ENCODE results near the gene PSMD3. TPM values are rescaled to one million over a fixed set of nuclear protein-coding genes. Genes with fewer than 3 reads are reported as not detected.
A peak's percentile ranks its signal among the peaks of the same experiment; 100 is the strongest.

The PSMD3 gene
- total RNA-seq, 1 donor from 2014 or later = 138 TPM

DNA sequence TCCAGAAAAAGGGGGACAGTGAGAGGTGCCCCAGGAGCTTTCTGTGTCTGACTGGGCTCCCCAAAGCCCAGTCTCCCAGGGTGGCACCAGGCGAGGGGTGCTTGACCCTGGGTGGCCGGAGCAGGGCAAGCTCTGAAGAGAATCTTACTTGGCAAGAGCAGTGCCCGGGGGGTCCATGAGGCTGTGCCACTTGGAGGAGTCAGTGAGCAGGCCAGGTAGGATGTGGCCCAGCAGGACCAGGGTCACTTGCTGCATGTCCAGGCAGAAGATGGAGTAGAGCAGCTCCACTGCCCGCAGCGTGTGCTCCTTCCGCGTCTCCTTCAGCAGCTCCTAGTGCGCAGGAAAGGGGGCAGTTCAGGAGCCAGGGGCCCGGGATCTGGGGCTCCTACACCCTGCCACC, 41.9 kb downstream of the PSMD3 start:
- no peak for DNase-seq (ENCODE audit: low read depth, low spot score)

- DNase-seq (ENCODE audit: low read depth, low spot score) = no peak
Measured at GRCh38 chr17:40022961-40023541, 42.4 kb downstream of the PSMD3 start.

GRCh38 chr17:40023590-40024292, 43.1 kb downstream of the PSMD3 start:
- peak; percentile 71 for DNase-seq (ENCODE audit: low read depth, low spot score)

GRCh38 chr17:40024901-40025300, 44.3 kb downstream of the PSMD3 start:
- no peak for DNase-seq (ENCODE audit: low read depth, low spot score)

DNA sequence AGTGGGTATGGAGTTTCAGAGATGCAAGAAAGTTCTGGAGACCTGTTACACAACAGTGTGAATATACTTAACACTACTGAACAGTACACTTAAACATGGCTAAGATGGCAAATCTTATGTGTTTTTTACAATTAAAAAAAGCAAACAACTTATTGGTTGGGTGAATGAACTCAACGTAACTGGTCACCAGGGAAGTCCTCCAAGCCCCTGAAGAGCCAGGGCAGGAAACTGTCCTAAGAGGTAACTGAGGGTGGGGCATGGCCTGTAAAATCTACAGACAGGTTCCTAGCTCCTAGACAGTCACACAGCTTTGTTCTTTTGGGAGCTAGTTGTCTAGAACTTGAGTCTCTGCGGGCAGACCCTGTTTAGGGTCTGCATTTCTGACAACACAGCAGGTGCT, 45.0 kb downstream of the PSMD3 start:
- no peak for DNase-seq (ENCODE audit: low read depth, low spot score)

GRCh38 chr17:40025991-40026815, 45.6 kb downstream of the PSMD3 start:
- DNase-seq (ENCODE audit: low read depth, low spot score) = peak; percentile 57

- peak; percentile 56 for DNase-seq (ENCODE audit: low read depth, low spot score)
Measured at GRCh38 chr17:40026816-40027613, 46.4 kb downstream of the PSMD3 start.

DNA sequence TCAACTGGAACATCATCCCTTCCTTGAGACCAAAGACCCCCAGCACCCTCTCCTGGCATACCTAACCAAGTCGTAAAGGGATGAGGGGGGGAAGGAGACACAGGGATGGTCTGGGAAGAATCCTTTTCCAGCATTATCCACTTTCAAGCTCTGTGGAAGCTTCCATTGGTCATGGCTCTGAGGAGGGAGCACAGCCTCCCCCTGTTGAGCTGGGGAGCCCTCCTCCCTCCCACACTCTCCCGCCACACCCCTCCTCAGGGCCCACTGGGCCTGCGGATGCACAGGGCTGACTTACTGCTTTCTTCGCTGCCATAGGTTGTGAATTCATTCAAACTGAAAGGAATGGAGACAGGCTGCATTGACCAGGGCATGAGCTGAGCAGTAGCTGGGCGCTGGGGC, 47.0 kb downstream of the PSMD3 start:
- DNase-seq (ENCODE audit: low read depth, low spot score) = no peak

DNA sequence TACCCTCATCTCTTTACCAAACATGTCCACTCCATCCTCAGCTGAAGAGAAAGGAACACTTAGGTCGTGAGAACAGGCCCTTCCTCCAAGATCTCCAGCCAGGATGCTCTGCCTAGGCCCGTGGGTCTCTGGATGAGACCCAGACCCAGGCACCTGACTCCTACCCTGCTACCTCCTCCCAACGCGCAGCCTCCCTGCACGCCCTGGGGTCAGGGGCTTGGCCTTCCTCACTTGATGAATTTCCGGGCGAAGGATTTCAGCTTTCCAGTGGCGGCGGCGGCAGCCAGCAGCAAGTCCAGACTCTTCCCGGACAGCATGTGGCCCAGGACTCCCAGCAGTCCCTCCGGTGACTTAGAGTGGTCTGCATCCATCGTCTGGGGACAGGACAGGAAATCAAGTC, 48.0 kb downstream of the PSMD3 start:
- no peak for DNase-seq (ENCODE audit: low read depth, low spot score)

- DNase-seq (ENCODE audit: low read depth, low spot score) = no peak
Measured at GRCh38 chr17:40031706-40032105, 51.1 kb downstream of the PSMD3 start.

DNA sequence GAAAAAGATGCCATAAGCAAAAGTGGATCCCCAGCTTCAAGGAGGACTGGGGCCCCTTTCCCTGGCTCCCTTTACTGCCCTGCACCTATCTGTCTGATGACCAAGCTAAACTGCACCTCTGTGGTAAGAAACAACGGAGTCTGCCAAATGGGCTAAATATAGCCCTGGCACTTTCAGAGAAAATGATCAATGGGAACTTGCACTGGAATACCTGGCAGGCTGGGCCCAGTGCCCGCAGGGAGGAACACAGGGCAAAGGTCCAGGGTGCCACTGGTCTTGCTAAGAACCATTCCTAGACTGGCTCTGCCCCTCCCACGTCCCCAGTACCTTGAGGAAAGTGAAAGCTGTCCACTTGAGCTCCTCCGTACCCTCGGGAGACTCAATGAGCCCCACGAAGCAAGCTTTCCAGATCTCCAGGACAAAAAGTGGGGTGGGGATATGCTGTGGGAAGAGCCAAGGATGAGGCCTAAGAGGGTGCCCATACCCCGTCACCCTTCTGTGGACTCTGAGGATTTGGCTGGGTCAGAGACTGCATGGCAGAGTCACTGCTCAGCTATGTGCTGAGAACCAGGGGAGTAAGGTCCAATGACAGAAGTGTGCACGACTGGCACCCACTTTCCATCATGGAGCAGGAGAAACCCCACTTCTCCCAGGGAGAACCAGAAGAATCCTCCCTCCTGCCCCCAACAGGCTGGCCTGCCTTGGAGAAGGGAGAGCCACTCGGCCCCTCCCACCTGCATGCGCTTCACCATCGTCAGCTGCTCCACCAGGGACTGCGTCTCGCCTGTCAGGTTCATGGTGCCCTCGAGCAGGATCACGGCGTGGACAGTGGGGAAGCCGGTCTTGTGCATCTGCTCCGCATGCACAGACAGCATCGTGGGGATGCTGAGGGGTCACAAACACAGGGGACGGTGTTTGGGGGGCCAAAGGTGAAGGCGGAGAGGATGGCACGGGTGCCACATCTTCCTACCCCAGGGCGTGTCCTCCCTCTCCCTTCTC, 52.0 kb downstream of the PSMD3 start:
- no peak for DNase-seq (ENCODE audit: low read depth, low spot score)

GRCh38 chr17:40033339-40033738, 52.7 kb downstream of the PSMD3 start:
- DNase-seq (ENCODE audit: low read depth, low spot score) = no peak

GRCh38 chr17:40034426-40035161, 54.0 kb downstream of the PSMD3 start:
- no peak for DNase-seq (ENCODE audit: low read depth, low spot score)

DNA sequence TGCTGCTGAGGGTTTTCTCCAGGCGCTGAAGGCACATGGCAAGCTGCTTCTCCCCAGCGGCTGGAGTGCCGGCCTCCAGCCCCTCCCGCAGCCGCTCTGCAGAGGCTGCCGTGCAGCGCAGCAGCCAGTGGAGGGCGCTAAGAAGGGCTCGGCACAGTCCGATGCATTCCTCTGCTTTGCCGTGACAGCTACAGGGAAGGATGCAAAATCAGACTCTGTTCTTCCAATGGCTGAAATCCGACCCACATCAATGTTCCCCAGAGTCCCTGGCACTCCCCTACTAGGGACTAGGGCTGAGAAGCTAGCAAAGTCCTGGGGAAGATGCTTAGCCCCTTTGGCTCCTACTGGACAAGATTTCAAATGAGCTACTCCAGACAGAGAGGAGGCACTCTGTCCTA, 54.6 kb downstream of the PSMD3 start:
- DNase-seq (ENCODE audit: low read depth, low spot score) = no peak

DNA sequence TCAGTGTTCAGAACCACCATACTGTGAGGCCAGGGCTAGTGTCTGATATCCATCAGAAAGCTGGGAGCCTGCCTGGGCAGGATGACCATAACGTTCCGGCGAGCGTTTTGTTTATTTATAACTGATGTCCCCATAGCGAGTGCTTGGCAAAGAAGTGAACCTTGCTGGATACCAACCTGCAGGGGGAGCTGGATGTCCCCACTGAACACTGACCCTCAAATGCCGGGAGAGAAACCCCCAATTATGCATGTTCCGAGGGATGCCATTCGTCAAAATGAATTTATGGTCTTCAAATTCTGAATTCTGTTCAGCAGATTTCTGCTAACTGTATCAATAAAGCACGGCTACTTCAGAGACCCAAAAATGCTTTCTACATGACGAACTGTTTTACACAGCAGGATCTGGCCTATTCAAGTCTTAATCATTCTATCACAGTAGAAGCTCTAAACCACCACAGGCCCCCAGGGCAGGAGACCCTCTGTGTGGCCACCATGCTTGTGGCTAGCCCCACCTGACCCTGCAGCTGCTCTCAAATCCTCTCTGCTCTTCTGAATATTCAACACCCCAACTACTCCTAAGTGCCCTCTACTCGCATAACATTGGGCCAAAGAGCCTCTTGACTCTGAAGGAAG, 58.4 kb downstream of the PSMD3 start:
- DNase-seq (ENCODE audit: low read depth, low spot score) = no peak

DNA sequence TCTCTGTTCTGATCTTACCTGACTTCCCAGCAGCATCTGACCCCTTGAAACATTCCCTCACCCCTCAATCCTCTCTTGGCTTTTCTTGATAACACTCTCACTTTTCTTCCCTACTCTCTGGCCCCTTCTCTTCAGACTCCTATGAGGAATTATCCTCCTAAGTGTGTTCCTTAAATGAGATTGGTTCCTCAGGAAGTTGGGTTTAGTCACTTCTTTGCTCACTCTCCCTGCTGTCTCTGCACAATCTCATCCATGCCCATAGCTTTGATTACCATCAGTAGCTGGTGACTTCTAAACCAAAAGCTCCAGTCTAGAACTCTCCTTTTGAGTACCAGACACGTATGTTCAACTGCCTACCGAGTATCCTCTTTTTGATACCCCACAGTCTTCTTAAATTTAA, 60.6 kb downstream of the PSMD3 start:
- no peak for DNase-seq (ENCODE audit: low read depth, low spot score)
